H9 (cell line): ENCODE measurements around the gene FBLN1. TPM values are rescaled to one million over a fixed set of nuclear protein-coding genes. Genes with fewer than 3 reads are reported as not detected.

Experiments used
- DNase-seq: peaks from one replicate; pipeline ENCODE4 v3.0.0-alpha.2; 2017
- H2AFZ ChIP-seq: one replicate; pipeline ENCODE4 v1.6.1; 2013; ENCODE audit warnings: mild to moderate bottlenecking, low read length, control low read depth, moderate library complexity
- H2AK5ac ChIP-seq: 2 replicates; pipeline ENCODE4 v1.6.1; 2013; ENCODE audit warnings: low read length, control low read depth, mixed read lengths; ENCODE audit not compliant: insufficient read length
- H2BK120ac ChIP-seq: one replicate; pipeline ENCODE4 v1.6.1; 2013; ENCODE audit warnings: low read depth, mild to moderate bottlenecking, low read length, control low read depth, inconsistent platforms; ENCODE audit not compliant: poor library complexity, severe bottlenecking
- H2BK12ac ChIP-seq: 2 replicates; pipeline ENCODE4 v1.6.1; 2013; ENCODE audit warnings: low read length, control low read depth, mixed read lengths, low read depth; ENCODE audit not compliant: insufficient read length
- H2BK15ac ChIP-seq: 2 replicates; pipeline ENCODE4 v1.6.1; 2013; ENCODE audit warnings: low read depth, low read length, control low read depth
- H2BK20ac ChIP-seq: one replicate; pipeline ENCODE4 v1.6.1; 2013; ENCODE audit warnings: low read depth, mild to moderate bottlenecking, low read length, control low read depth, inconsistent platforms; ENCODE audit not compliant: poor library complexity, severe bottlenecking
- H2BK5ac ChIP-seq: 2 replicates; pipeline ENCODE4 v1.6.1; 2013; ENCODE audit warnings: low read length, control low read depth, mixed read lengths; ENCODE audit not compliant: insufficient read length
- H3K14ac ChIP-seq: 2 replicates; pipeline ENCODE4 v1.6.1; 2013; ENCODE audit warnings: low read length, control low read depth; ENCODE audit not compliant: insufficient read depth
- H3K18ac ChIP-seq: 2 replicates; pipeline ENCODE4 v1.6.1; 2013; ENCODE audit warnings: low read depth, mild to moderate bottlenecking, mixed read lengths, low read length, control low read depth; ENCODE audit not compliant: insufficient read length
- H3K23ac ChIP-seq: 2 replicates; pipeline ENCODE4 v1.6.1; 2013; ENCODE audit warnings: low read length, control low read depth, mixed read lengths, low read depth; ENCODE audit not compliant: insufficient read length
- H3K23me2 ChIP-seq: 2 replicates; pipeline ENCODE4 v1.6.1; 2013; ENCODE audit warnings: low read depth, mild to moderate bottlenecking, mixed read lengths, low read length, control low read depth; ENCODE audit not compliant: insufficient read length, poor library complexity, severe bottlenecking
- H3K27ac ChIP-seq: 2 replicates; pipeline ENCODE4 v1.5.1; 2013; ENCODE audit warnings: low read length, control low read depth, mixed read lengths, low read depth; ENCODE audit not compliant: insufficient read length
- H3K27me3 ChIP-seq: 2 replicates; pipeline ENCODE4 v1.6.1; 2013; ENCODE audit warnings: low read length, control low read depth, inconsistent platforms; ENCODE audit not compliant: insufficient read depth
- H3K4ac ChIP-seq: 2 replicates; pipeline ENCODE4 v1.6.1; 2013; ENCODE audit warnings: low read depth, mild to moderate bottlenecking, control low read depth, inconsistent platforms, low read length, moderate library complexity
- H3K4me1 ChIP-seq: 2 replicates; pipeline ENCODE4 v1.6.1; 2013; ENCODE audit warnings: low read length, control low read depth, inconsistent platforms; ENCODE audit not compliant: insufficient read depth
- H3K4me2 ChIP-seq: 2 replicates; pipeline ENCODE4 v1.6.1; 2013; ENCODE audit warnings: low read length, control low read depth, mixed read lengths; ENCODE audit not compliant: insufficient read length, insufficient read depth
- H3K56ac ChIP-seq: 2 replicates; pipeline ENCODE4 v1.6.1; 2013; ENCODE audit warnings: low read depth, mild to moderate bottlenecking, mixed read lengths, low read length, control low read depth; ENCODE audit not compliant: insufficient read length
- H3K79me1 ChIP-seq: 2 replicates; pipeline ENCODE4 v1.6.1; 2013; ENCODE audit warnings: low read depth, mild to moderate bottlenecking, moderate library complexity, low read length, control low read depth, inconsistent platforms; ENCODE audit not compliant: insufficient read depth, poor library complexity, severe bottlenecking
- H3K79me2 ChIP-seq: 2 replicates; pipeline ENCODE4 v1.6.1; 2013; ENCODE audit warnings: low read length, control low read depth, inconsistent platforms; ENCODE audit not compliant: insufficient read depth
- H3K9ac ChIP-seq: 2 replicates; pipeline ENCODE4 v1.6.1; 2013; ENCODE audit warnings: low read length, control low read depth, mixed read lengths; ENCODE audit not compliant: insufficient read length; ENCODE audit errors: extremely low read depth
- H3K9me3 ChIP-seq: one replicate; pipeline ENCODE4 v1.6.1; 2013; ENCODE audit warnings: low read depth, low read length, inconsistent platforms; ENCODE audit not compliant: control insufficient read depth
- H3T11ph ChIP-seq: one replicate; pipeline ENCODE4 v1.6.1; 2013; ENCODE audit warnings: mild to moderate bottlenecking, low read length, control low read depth, inconsistent platforms
- H4K20me1 ChIP-seq: one replicate; pipeline ENCODE4 v1.6.1; 2013; ENCODE audit not compliant: control insufficient read depth, insufficient read length, insufficient read depth
- H4K5ac ChIP-seq: 2 replicates; pipeline ENCODE4 v1.6.1; 2013; ENCODE audit warnings: low read depth, mild to moderate bottlenecking, mixed read lengths, low read length, control low read depth; ENCODE audit not compliant: insufficient read length
- H4K8ac ChIP-seq: replicated peaks from 2 replicates; pipeline ENCODE4 v1.6.1; 2013; ENCODE audit warnings: low read length, control low read depth, mixed read lengths, low read depth; ENCODE audit not compliant: insufficient read length
- H4K91ac ChIP-seq: 2 replicates; pipeline ENCODE4 v1.6.1; 2013; ENCODE audit warnings: low read depth, mild to moderate bottlenecking, moderate library complexity, mixed read lengths, low read length, control low read depth; ENCODE audit not compliant: insufficient read length
- H3K27ac Mint-ChIP-seq, 3 experiments: 2 replicates in 2 of 3; 3 replicates in 1 of 3; pipeline ENCODE4 v1.8.0; 2020 to 2021; ENCODE audit warnings: mixed read lengths in 3 of 3, mild to moderate bottlenecking in 1 of 3, moderate library complexity in 1 of 3
- H3K27me3 Mint-ChIP-seq: 2 replicates; pipeline ENCODE4 v1.8.0; 2021; ENCODE audit warnings: low read depth, mild to moderate bottlenecking, moderate library complexity, mixed read lengths
- H3K36me3 Mint-ChIP-seq, 3 experiments: 2 replicates in 2 of 3; 3 replicates in 1 of 3; pipeline ENCODE4 v1.8.0; 2020 to 2021; ENCODE audit warnings: low read depth in 3 of 3, mixed read lengths in 3 of 3; ENCODE audit not compliant: insufficient read depth in 1 of 3
- H3K4me1 Mint-ChIP-seq, 2 experiments: 2 replicates each; pipeline ENCODE4 v1.8.0; 2020; ENCODE audit warnings: mixed read lengths in 2 of 2
- H3K4me3 Mint-ChIP-seq, 2 experiments: 2 replicates in 1 of 2; 3 replicates in 1 of 2; pipeline ENCODE4 v1.8.0; 2020 to 2021; ENCODE audit warnings: mild to moderate bottlenecking in 2 of 2, mixed read lengths in 2 of 2, moderate library complexity in 1 of 2
- H3K9me3 Mint-ChIP-seq, 2 experiments: 2 replicates in 1 of 2; 3 replicates in 1 of 2; pipeline ENCODE4 v1.8.0; 2020; ENCODE audit warnings: mild to moderate bottlenecking in 2 of 2, mixed read lengths in 2 of 2, moderate library complexity in 1 of 2
- WGBS: extraction: QIAGEN DNeasy Blood & Tissue Kit; methylation state at CpG from one replicate; pipeline ENCODE4 v1.1.7; 2013; ENCODE audit warnings: missing lambda C conversion rate, low lambda C conversion rate, mixed read lengths; ENCODE audit not compliant: insufficient read length; ENCODE audit errors: extremely low coverage; 5-methylcytosine and 5-hydroxymethylcytosine counted together
- total RNA-seq: library from RNA; stranded (reverse); gene quantifications from 2 replicates; pipeline ENCODE4 v1.2.1, GENCODE V29; 2021
- TF ChIP-seq, protein P1 (sequence below): fragments of 200-600 bp; sonication (generic); conservative IDR thresholded peaks from 3 replicates; pipeline ENCODE4 v1.8.0; 2021; ENCODE audit warnings: antibody characterized with exemption, mild to moderate bottlenecking

The FBLN1 gene
- total RNA-seq, 1 experiment from 2014 or later = 140 TPM

GRCh38 chr22:45469281-45470073 is 33.2 kb upstream of the FBLN1 start:
- Histone ChIP-seq H3T11ph (no peak overlapping the region), H3K4me2 (no peak overlapping the region), H3K56ac (no peak overlapping the region), H4K20me1 (no peaks in the 10 kb centered on the region), H3K4ac (no peak overlapping the region), H2BK15ac (no peak overlapping the region), H4K8ac (no peak overlapping the region), H3K9me3 (no peaks in the 10 kb centered on the region), H3K79me2 (no peaks in the 10 kb centered on the region), H3K23me2 (no peaks in the 10 kb centered on the region), H2BK20ac (no peak overlapping the region), H3K14ac (no peak overlapping the region), H2AK5ac (no peak overlapping the region), H3K18ac (no peak overlapping the region), H3K23ac (no peak overlapping the region), H2BK12ac (no peak overlapping the region), H3K27ac (no peak overlapping the region), H2BK120ac (peak overlapping the region; percentile 30), H4K5ac (no peak overlapping the region), H3K27me3 (no peaks in the 10 kb centered on the region), H3K79me1 (no peaks in the 10 kb centered on the region), H4K91ac (no peak overlapping the region), H3K9ac (no peak overlapping the region), H3K4me1 (peaks cover 4% of the 10 kb centered on the region; the same call in 1 of the 2 replicates), H2BK5ac (no peak overlapping the region), H2AFZ (no peak overlapping the region)
- Mint-ChIP-seq H3K9me3 (peaks cover 3 to 7% of the 10 kb centered on the region in 2 experiments; a peak in 4 of 5 replicates), H3K4me3 (no peak overlapping the region), H3K36me3 (peaks cover under 1 to 7% (median 4%) of the 10 kb centered on the region in 3 experiments; a peak in 5 of 7 replicates), H3K27ac (peak overlapping the region in 2 of 3 experiments; percentile 51 to 81; a peak in 2 of 7 replicates), H3K4me1 (peaks cover 38 to 40% of the 10 kb centered on the region in 2 experiments), H3K27me3 (no peaks in the 10 kb centered on the region)
- TF ChIP-seq, protein P1, sequence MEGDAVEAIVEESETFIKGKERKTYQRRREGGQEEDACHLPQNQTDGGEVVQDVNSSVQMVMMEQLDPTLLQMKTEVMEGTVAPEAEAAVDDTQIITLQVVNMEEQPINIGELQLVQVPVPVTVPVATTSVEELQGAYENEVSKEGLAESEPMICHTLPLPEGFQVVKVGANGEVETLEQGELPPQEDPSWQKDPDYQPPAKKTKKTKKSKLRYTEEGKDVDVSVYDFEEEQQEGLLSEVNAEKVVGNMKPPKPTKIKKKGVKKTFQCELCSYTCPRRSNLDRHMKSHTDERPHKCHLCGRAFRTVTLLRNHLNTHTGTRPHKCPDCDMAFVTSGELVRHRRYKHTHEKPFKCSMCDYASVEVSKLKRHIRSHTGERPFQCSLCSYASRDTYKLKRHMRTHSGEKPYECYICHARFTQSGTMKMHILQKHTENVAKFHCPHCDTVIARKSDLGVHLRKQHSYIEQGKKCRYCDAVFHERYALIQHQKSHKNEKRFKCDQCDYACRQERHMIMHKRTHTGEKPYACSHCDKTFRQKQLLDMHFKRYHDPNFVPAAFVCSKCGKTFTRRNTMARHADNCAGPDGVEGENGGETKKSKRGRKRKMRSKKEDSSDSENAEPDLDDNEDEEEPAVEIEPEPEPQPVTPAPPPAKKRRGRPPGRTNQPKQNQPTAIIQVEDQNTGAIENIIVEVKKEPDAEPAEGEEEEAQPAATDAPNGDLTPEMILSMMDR = no peak
- no CpG with 5 or more reads among the region's 8 CpGs for WGBS
- no peak for DNase-seq
